Neural crest cell (in vitro differentiated cells): ENCODE measurements around the gene LILRB2. TPM values are rescaled to one million over a fixed set of nuclear protein-coding genes. Genes with fewer than 3 reads are reported as not detected.
A peak's percentile ranks its signal among the peaks of the same experiment; 100 is the strongest.
"Not testable (repeated sequence)": the region's sequence is repeated elsewhere in the genome, so short reads cannot be mapped to it uniquely, and the experiment has no call there.

Experiments used
- DNase-seq: peaks from one replicate; pipeline ENCODE4 v3.0.0; 2021; ENCODE audit warnings: low read depth, mixed read lengths, low spot score
- H3K27ac Mint-ChIP-seq: one replicate; pipeline ENCODE4 v1.8.0; 2021; ENCODE audit warnings: mild to moderate bottlenecking, mixed read lengths; ENCODE audit not compliant: unreplicated experiment
- H3K27me3 Mint-ChIP-seq: 2 replicates; pipeline ENCODE4 v1.8.0; 2021; ENCODE audit warnings: low read depth, mild to moderate bottlenecking, mixed read lengths
- H3K36me3 Mint-ChIP-seq: 2 replicates; pipeline ENCODE4 v1.8.0; 2021; ENCODE audit warnings: low read depth, mild to moderate bottlenecking, mixed read lengths
- H3K4me1 Mint-ChIP-seq: 2 replicates; pipeline ENCODE4 v1.8.0; 2021; ENCODE audit warnings: mixed read lengths
- H3K4me3 Mint-ChIP-seq: one replicate; pipeline ENCODE4 v1.8.0; 2021; ENCODE audit warnings: mild to moderate bottlenecking, mixed read lengths
- H3K9me3 Mint-ChIP-seq: 2 replicates; pipeline ENCODE4 v1.8.0; 2021; ENCODE audit warnings: mixed read lengths
- CTCF ChIP-seq: fragments of 200-600 bp; sonication (generic); conservative IDR thresholded peaks from 2 replicates; pipeline ENCODE4 v1.5.0; 2021; ENCODE audit warnings: antibody characterized with exemption, mild to moderate bottlenecking
- total RNA-seq: library from RNA; stranded (reverse); gene quantifications from 2 replicates; pipeline ENCODE4 v1.2.1, GENCODE V29; 2021

Gene LILRB2
- total RNA-seq, 1 donor from 2014 or later = not detected

- peak; percentile 29 for TF ChIP-seq CTCF
- H3K9me3 Mint-ChIP-seq = peaks cover 14% of the 10 kb centered on the region
- H3K36me3 Mint-ChIP-seq, H3K4me1 Mint-ChIP-seq, DNase-seq, H3K27ac Mint-ChIP-seq, H3K4me3 Mint-ChIP-seq: not testable (repeated sequence)
- H3K27me3 Mint-ChIP-seq = peaks cover 54% of the 10 kb centered on the region
Observed at GRCh38 chr19:54322934-54323333, 42.0 kb upstream of the LILRB2 start.

DNA sequence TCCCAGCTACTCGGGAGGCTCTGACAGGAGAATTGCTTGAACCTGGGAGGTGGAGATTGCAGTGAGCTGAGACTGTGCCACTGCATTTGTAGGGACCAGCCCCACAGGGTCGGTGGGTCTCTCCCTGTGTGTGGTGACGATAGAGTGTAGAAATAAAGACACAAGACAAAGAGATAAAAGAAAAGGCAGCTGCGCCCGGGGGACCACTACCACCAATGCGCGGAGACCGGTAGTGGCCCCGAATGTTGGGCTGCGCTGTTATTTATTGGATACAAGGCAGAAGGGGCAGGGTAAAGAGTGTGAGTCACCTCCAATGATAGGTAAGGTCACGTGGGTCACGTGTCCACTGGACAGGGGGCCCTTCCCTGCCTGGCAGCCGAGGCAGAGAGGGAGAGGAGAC is 41.4 kb upstream of the LILRB2 start:
- H3K27me3 Mint-ChIP-seq = peaks cover 56% of the 10 kb centered on the region
- peaks cover 14% of the 10 kb centered on the region for H3K9me3 Mint-ChIP-seq
- not testable (repeated sequence) for H3K4me1 Mint-ChIP-seq, DNase-seq, H3K4me3 Mint-ChIP-seq, H3K27ac Mint-ChIP-seq, H3K36me3 Mint-ChIP-seq

- Mint-ChIP-seq H3K36me3 (no peaks in the 10 kb centered on the region), H3K4me1 (no peaks in the 10 kb centered on the region), H3K9me3 (peaks cover 13% of the 10 kb centered on the region), H3K4me3 (no peak overlapping the region), H3K27ac (no peak overlapping the region), H3K27me3 (peaks cover 58% of the 10 kb centered on the region)
- TF ChIP-seq CTCF = no peak
- no peak for DNase-seq
Observed at GRCh38 chr19:54319892-54320670, 39.2 kb upstream of the LILRB2 start.

- Mint-ChIP-seq H3K36me3 (no peaks in the 10 kb centered on the region), H3K4me3 (no peak overlapping the region), H3K27ac (no peak overlapping the region), H3K9me3 (peaks cover 12% of the 10 kb centered on the region), H3K4me1 (no peaks in the 10 kb centered on the region), H3K27me3 (peaks cover 58% of the 10 kb centered on the region)
- no peak for DNase-seq
- TF ChIP-seq CTCF = no peak
Observed at GRCh38 chr19:54319049-54319448, 38.1 kb upstream of the LILRB2 start.

DNA sequence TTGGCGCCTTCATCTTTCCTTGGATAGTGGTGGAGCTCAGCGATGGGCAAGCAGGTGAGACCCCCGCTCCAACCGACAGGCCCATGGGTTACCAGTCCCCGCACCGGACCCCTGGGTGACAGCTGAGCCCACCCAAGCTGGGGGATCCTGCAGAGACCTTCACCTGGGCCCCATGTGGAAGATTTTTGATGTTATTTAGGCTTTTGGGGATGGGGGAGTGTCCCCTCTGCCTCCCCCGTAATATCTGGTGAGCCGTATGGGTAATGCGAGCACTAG is 37.0 kb upstream of the LILRB2 start:
- TF ChIP-seq CTCF = no peak
- H3K4me3 Mint-ChIP-seq = no peak overlapping the region
- no peak overlapping the region for H3K27ac Mint-ChIP-seq
- DNase-seq = no peak
- no peaks in the 10 kb centered on the region for H3K4me1 Mint-ChIP-seq
- H3K27me3 Mint-ChIP-seq = peaks cover 61% of the 10 kb centered on the region
- H3K9me3 Mint-ChIP-seq = peaks cover 12% of the 10 kb centered on the region
- H3K36me3 Mint-ChIP-seq = no peaks in the 10 kb centered on the region

DNA sequence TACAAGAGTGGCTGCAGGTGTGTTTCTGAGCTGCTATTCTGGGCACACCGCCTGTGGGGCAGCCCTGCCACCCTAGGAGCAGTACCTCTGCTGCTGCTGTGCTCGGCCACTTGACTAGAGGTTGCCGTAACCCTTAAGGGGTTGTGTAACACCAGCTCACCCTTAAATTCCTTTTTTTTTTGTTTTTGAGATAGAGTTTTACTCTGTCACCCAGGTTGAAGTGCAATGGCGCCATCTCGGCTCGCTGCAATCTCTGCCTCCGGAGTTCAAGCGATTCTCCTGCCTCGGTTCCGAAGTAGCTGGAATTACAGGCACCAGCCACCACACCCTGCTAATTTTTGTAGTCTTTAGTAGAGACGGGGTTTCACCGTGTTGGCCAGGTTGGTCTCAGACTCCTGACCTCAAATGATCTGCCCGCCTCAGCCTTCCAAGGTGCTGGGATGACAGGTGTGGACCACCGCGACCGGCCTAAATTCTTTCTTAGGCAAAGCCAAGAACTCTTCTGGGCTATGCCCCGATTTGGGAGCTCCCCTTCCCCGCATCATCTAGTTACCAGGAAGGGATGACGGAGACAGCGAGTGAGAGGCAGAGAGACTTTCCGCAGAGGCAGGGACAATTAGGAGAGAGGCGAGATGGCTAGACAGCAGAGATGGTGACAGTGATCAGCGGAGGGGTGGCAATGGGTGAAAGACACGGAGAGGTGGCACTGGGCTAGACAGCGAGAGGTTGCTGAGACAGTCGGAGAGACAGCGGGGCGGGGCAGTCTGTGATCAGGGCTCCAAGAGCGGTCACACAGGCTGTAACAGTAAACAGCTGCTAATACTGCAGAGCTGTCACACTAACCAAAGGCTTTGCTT is 36.4 kb upstream of the LILRB2 start:
- peaks cover 66% of the 10 kb centered on the region for H3K27me3 Mint-ChIP-seq
- H3K4me3 Mint-ChIP-seq = no peak overlapping the region
- H3K36me3 Mint-ChIP-seq = no peaks in the 10 kb centered on the region
- H3K27ac Mint-ChIP-seq = no peak overlapping the region
- TF ChIP-seq CTCF = no peak
- no peaks in the 10 kb centered on the region for H3K4me1 Mint-ChIP-seq
- no peak for DNase-seq
- peaks cover 12% of the 10 kb centered on the region for H3K9me3 Mint-ChIP-seq
